ENCODE measurements around the gene TOMM5. TPM values are rescaled to one million over a fixed set of nuclear protein-coding genes. Genes with fewer than 3 reads are reported as not detected.

The TOMM5 gene
- total and polyA plus RNA-seq, 2 of the 13 experiments (the other 11 are each of a cell fraction or from before 2014, with no cell fraction given): 147 to 315 TPM

GRCh38 chr9:37640246-37640645 lies 47.8 kb upstream of the TOMM5 start:
- no peaks in the 10 kb centered on the region for H3K4me1 ChIP-seq (ENCODE audit: insufficient read depth, low read length)
- no peak overlapping the region for H3K9ac ChIP-seq (ENCODE audit: insufficient read depth, low read depth, low read length)
- intact Hi-C loops (cut with micrococcal nuclease; ENCODE audit: unreplicated experiment): no loop called here
- TF ChIP-seq ZNF615 (CRISPR knock-in tag; IDR thresholded peaks at IDR 0.05; ENCODE audit: borderline replicate concordance) (no peak), U2AF2 (IDR thresholded peaks at IDR 0.05; ENCODE audit: low read depth, low read length) (no peak), ZFX (CRISPR knock-in tag; IDR thresholded peaks at IDR 0.05; ENCODE audit: low read depth) (no peak), PRMT3 (CRISPR knock-in tag; IDR thresholded peaks at IDR 0.05; ENCODE audit: borderline replicate concordance, low read depth) (no peak), TRIM24 (CRISPR knock-in tag; IDR thresholded peaks at IDR 0.05) (no peak)
- in situ Hi-C loops (cut with HindIII; ENCODE audit: extremely low pct_ligation_motif_present, low pct_unique_long_range_greater_than_20kb): no loop called here
- CTCF ChIA-PET (ENCODE audit: low intra/inter-chr PET ratio, low total read pairs): no interaction called here
- WGBS (ENCODE audit: low lambda C conversion rate): 11% methylated on average over 2 of the region's 3 CpGs
- no peaks in the 10 kb centered on the region for H3K36me3 ChIP-seq (replicated peaks in 1 of 2; ENCODE audit: control insufficient read depth in 1 of 2, insufficient read depth in 2 of 2, low read length in 2 of 2)
- H4K20me1 ChIP-seq (ENCODE audit: insufficient read depth, low read length): no peaks in the 10 kb centered on the region
- FAIRE-seq (no peak), DNase-seq (ENCODE audit: low spot score) (no peak), ATAC-seq (no peak)
- BruUV-seq (replicated peaks): no TSS peak
- no peak overlapping the region for H3K4me2 ChIP-seq (ENCODE audit: low read depth, low read length)
- H3K9me3 ChIP-seq (ENCODE audit: low read length): no peaks in the 10 kb centered on the region
- peaks cover 0 to 19% of the 10 kb centered on the region in 2 experiments; a peak in 2 of 5 replicates for H3K27me3 ChIP-seq (ENCODE audit: control insufficient read depth in 1 of 2, insufficient read depth in 2 of 2, low read length in 2 of 2)
- no peak overlapping the region for H3K4me3 ChIP-seq (replicated peaks in 1 of 3; ENCODE audit: insufficient read depth in 1 of 3, low read depth in 2 of 3, low read length in 3 of 3)
- no peaks in the 10 kb centered on the region for H3K79me2 ChIP-seq (ENCODE audit: insufficient read depth, low read length)
- no peak overlapping the region for H2AFZ ChIP-seq (ENCODE audit: low read length)
- POLR2A ChIA-PET: no interaction called here
- H3K27ac ChIP-seq (ENCODE audit: extremely low read length, insufficient read depth, low read length): no peak overlapping the region

- Histone ChIP-seq H3K27me3 (ENCODE audit: control insufficient read depth in 1 of 2, insufficient read depth in 2 of 2, low read length in 2 of 2) (peaks cover 0 to 19% of the 10 kb centered on the region in 2 experiments; a peak in 2 of 5 replicates), H3K4me1 (ENCODE audit: insufficient read depth, low read length) (no peaks in the 10 kb centered on the region), H2AFZ (ENCODE audit: low read length) (no peak overlapping the region), H3K36me3 (replicated peaks in 1 of 2; ENCODE audit: control insufficient read depth in 1 of 2, insufficient read depth in 2 of 2, low read length in 2 of 2) (no peaks in the 10 kb centered on the region), H3K9me3 (ENCODE audit: low read length) (no peaks in the 10 kb centered on the region), H4K20me1 (ENCODE audit: insufficient read depth, low read length) (no peaks in the 10 kb centered on the region), H3K9ac (ENCODE audit: insufficient read depth, low read depth, low read length) (no peak overlapping the region), H3K4me2 (ENCODE audit: low read depth, low read length) (no peak overlapping the region), H3K27ac (ENCODE audit: extremely low read length, insufficient read depth, low read length) (no peak overlapping the region), H3K4me3 (replicated peaks in 1 of 3; ENCODE audit: insufficient read depth in 1 of 3, low read depth in 2 of 3, low read length in 3 of 3) (no peak overlapping the region), H3K79me2 (ENCODE audit: insufficient read depth, low read length) (no peaks in the 10 kb centered on the region)
- in situ Hi-C loops (cut with HindIII; ENCODE audit: extremely low pct_ligation_motif_present, low pct_unique_long_range_greater_than_20kb) (no loop called here), intact Hi-C loops (cut with micrococcal nuclease; ENCODE audit: unreplicated experiment) (no loop called here)
- DNase-seq (ENCODE audit: low spot score) (no peak), FAIRE-seq (no peak), ATAC-seq (no peak)
- WGBS (ENCODE audit: low lambda C conversion rate): 0% methylated on average over 3 of the region's 3 CpGs
- TF ChIP-seq KIAA2018 (CRISPR knock-in tag; IDR thresholded peaks at IDR 0.05; ENCODE audit: borderline replicate concordance) (no peak), HDAC6 (IDR thresholded peaks at IDR 0.05; ENCODE audit: low read depth, low read length) (no peak), NFYC (CRISPR knock-in tag; IDR thresholded peaks at IDR 0.05) (no peak), ZNF713 (CRISPR knock-in tag; IDR thresholded peaks at IDR 0.05) (no peak), TAF1 (CRISPR knock-in tag; IDR thresholded peaks at IDR 0.05) (no peak)
- no TSS peak for BruUV-seq (replicated peaks)
- ChIA-PET POLR2A (no interaction called here), CTCF (ENCODE audit: low intra/inter-chr PET ratio, low total read pairs) (no interaction called here)
These were observed 47.4 kb upstream of the TOMM5 start for GRCh38 chr9:37639841-37640240.

Data from HepG2 (cell line).